Kidney epithelial cell (primary cell): ENCODE measurements around the gene TNRC6C. TPM values are rescaled to one million over a fixed set of nuclear protein-coding genes. Genes with fewer than 3 reads are reported as not detected.

Experiments
- DNase-seq: peaks from one replicate; pipeline ENCODE4 v3.0.0-alpha.2; 2010; ENCODE audit warnings: low read depth
- H3K27me3 ChIP-seq: 2 replicates; pipeline ENCODE4 v1.6.0; 2011; ENCODE audit warnings: low read length; ENCODE audit not compliant: control insufficient read depth, insufficient read depth
- H3K36me3 ChIP-seq: 2 replicates; pipeline ENCODE4 v1.5.1; 2011; ENCODE audit warnings: low read length; ENCODE audit not compliant: control insufficient read depth, insufficient read depth
- H3K4me3 ChIP-seq: 2 replicates; pipeline ENCODE4 v1.5.1; 2011; ENCODE audit warnings: low read depth, mild to moderate bottlenecking, control low read depth, low read length
- CTCF ChIP-seq: IDR thresholded peaks from 2 replicates; pipeline ENCODE4 v1.5.1; 2011; ENCODE audit warnings: mild to moderate bottlenecking, moderate library complexity, low read length, control low read depth, inconsistent platforms; ENCODE audit not compliant: insufficient read depth, poor library complexity, severe bottlenecking
- total RNA-seq: library from RNA; depleted of rRNA; stranded (reverse); fragments of >200 nt; gene quantifications from 2 replicates; pipeline ENCODE4 v1.2.3, GENCODE V29; 2015

The TNRC6C gene
- total RNA-seq, 1 donor from 2014 or later, result 5.3 TPM

DNA sequence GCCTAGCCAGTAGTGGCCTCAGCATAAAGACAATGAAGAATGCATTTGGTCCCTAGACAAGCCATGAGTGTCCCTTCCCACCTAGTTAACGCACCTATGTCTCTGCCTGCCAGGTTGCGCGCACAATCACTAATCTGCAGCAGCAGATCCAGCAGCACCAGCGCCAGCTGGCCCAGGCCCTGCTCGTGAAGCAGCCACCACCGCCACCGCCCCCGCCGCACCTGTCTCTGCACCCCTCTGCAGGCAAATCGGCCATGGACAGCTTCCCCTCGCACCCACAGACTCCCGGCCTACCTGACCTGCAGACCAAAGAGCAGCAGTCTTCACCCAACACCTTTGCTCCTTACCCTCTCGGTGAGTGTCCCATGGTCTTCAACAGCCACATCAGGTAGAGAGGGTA, 128.2 kb downstream of the TNRC6C start:
- no peaks in the 10 kb centered on the region for H3K27me3 ChIP-seq
- no peak overlapping the region for H3K4me3 ChIP-seq
- no peaks in the 10 kb centered on the region for H3K36me3 ChIP-seq
- TF ChIP-seq CTCF, result no peak
- no peak for DNase-seq

DNA sequence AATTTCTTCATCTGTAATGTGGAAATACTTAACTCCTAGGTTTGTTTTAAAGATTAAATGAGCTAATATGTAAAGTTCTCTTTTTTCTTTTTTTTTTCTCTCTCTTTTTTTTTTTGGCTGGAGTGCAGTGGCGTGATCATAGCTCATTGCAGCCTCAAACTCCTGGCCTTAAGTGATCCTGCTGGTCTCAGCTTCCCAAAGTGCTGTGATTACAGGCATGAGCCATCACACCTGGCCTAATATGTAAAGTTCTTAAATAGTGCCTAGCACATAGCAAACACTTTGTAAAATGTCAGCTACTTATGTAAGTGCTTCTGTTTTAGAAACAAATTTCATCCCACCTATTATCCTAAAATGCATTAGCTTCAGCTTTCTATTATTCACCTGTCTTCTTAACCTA, 130.0 kb downstream of the TNRC6C start:
- Histone ChIP-seq H3K36me3 (peaks cover 1% of the 10 kb centered on the region), H3K4me3 (no peak overlapping the region), H3K27me3 (no peaks in the 10 kb centered on the region)
- TF ChIP-seq CTCF, result no peak
- DNase-seq, result no peak

GRCh38 chr17:78089576-78090281, 131.2 kb downstream of the TNRC6C start:
- Histone ChIP-seq H3K4me3 (no peak overlapping the region), H3K27me3 (no peaks in the 10 kb centered on the region), H3K36me3 (peaks cover 1% of the 10 kb centered on the region)
- TF ChIP-seq CTCF, result no peak
- no peak for DNase-seq

- TF ChIP-seq CTCF, result no peak
- H3K4me3 ChIP-seq, result no peak overlapping the region
- no peaks in the 10 kb centered on the region for H3K27me3 ChIP-seq
- peaks cover 1% of the 10 kb centered on the region for H3K36me3 ChIP-seq
- no peak for DNase-seq
These were observed 134.4 kb downstream of the TNRC6C start for GRCh38 chr17:78092794-78093324.

- Histone ChIP-seq H3K4me3 (no peak overlapping the region), H3K27me3 (no peaks in the 10 kb centered on the region), H3K36me3 (peaks cover 1% of the 10 kb centered on the region)
- no peak for TF ChIP-seq CTCF
- DNase-seq, result no peak
These were observed 136.5 kb downstream of the TNRC6C start for GRCh38 chr17:78095035-78095434.

DNA sequence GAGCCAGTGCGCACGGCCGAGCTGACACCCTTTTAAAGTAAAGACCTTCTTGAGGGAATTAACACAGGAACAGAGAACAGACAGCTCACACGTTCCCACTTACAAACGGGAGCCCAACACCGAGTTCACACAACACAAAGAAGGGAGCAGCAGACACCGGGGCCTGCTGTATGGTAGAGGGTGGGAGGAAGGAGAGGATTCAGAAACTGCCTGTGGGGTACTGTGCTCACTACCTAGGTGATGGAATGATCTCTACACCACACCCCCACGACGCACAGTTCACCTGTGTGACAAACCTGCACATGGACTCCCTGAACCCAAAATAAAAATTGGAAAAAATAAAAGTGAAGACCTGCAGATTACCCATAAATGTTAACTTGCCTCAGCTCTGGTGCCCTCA, 137.6 kb downstream of the TNRC6C start:
- peaks cover 1% of the 10 kb centered on the region for H3K36me3 ChIP-seq
- no peak for DNase-seq
- no peak overlapping the region for H3K4me3 ChIP-seq
- no peak for TF ChIP-seq CTCF
- H3K27me3 ChIP-seq, result no peaks in the 10 kb centered on the region
